ENCODE results near the gene NXPE2.

Gene NXPE2

GRCh38 chr11:114713756-114714155 is 35.4 kb downstream of the NXPE2 start:
- H3K36me3 Mint-ChIP-seq, result no peaks in the 10 kb centered on the region

DNA sequence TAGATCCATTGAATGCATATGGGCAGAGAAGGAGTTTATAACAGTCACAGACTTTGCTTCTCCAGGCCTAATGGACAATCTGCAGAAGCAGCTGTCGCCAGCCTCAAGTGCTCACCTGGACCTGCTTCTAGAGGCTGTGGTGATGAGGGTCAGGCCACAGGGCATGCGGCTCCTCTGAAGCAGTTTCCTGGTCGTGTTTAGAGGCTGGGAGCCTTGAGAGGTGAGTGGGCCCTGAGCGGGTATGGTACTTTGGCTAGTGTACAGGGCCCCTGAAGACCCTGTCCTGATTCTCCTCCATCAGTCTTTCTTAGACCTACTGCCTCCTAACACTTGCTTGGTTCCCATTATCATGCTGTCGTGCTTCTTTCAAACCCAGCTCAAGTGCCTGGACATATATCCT is 41.2 kb downstream of the NXPE2 start:
- H3K27ac Mint-ChIP-seq, result no peak overlapping the region
- H3K36me3 Mint-ChIP-seq, result no peaks in the 10 kb centered on the region
- H3K4me1 Mint-ChIP-seq, result no peaks in the 10 kb centered on the region
- H3K27me3 Mint-ChIP-seq, result peaks cover 10% of the 10 kb centered on the region
- no peaks in the 10 kb centered on the region for H3K9me3 Mint-ChIP-seq
- no peak overlapping the region for H3K4me3 Mint-ChIP-seq

More at GRCh38 chr11:114713756-114714155, 35.4 kb downstream of the NXPE2 start:
- Mint-ChIP-seq H3K4me3 (no peak overlapping the region), H3K27me3 (peaks cover 10% of the 10 kb centered on the region), H3K4me1 (no peaks in the 10 kb centered on the region), H3K27ac (no peak overlapping the region), H3K9me3 (peaks cover 5% of the 10 kb centered on the region)

- Mint-ChIP-seq H3K36me3 (no peaks in the 10 kb centered on the region), H3K4me3 (no peak overlapping the region), H3K4me1 (no peaks in the 10 kb centered on the region), H3K27me3 (peaks cover 8% of the 10 kb centered on the region), H3K9me3 (peaks cover 13% of the 10 kb centered on the region), H3K27ac (no peak overlapping the region)
Observed at GRCh38 chr11:114724916-114725524, 46.7 kb downstream of the NXPE2 start.

- Mint-ChIP-seq H3K4me3 (no peak overlapping the region), H3K27ac (no peak overlapping the region), H3K9me3 (peaks cover 13% of the 10 kb centered on the region), H3K4me1 (no peaks in the 10 kb centered on the region), H3K27me3 (peaks cover 8% of the 10 kb centered on the region), H3K36me3 (no peaks in the 10 kb centered on the region)
Observed at GRCh38 chr11:114725623-114726022, 47.3 kb downstream of the NXPE2 start.

DNA sequence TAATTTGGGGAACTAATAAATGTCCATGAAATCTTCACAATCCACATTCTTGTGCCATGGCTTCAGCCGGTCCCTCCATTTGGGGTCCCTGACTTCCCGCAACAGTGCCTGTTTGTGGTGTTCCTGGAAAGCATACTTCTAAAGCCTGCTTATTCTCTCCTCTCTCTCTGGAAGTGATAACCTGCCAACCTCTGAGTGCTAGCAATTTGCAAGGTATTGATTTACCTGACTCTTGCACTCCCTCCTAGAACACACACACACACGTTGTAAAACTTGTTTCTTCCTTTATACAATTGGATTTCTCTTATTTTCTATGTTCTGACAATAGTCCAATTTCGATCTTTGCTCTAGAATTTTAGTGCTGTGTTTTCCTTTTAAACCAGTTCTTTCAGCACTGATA is 58.5 kb downstream of the NXPE2 start:
- Mint-ChIP-seq H3K36me3 (no peaks in the 10 kb centered on the region), H3K9me3 (peaks cover 8% of the 10 kb centered on the region), H3K27me3 (peaks cover 9% of the 10 kb centered on the region), H3K4me1 (no peaks in the 10 kb centered on the region), H3K4me3 (no peak overlapping the region), H3K27ac (no peak overlapping the region)

DNA sequence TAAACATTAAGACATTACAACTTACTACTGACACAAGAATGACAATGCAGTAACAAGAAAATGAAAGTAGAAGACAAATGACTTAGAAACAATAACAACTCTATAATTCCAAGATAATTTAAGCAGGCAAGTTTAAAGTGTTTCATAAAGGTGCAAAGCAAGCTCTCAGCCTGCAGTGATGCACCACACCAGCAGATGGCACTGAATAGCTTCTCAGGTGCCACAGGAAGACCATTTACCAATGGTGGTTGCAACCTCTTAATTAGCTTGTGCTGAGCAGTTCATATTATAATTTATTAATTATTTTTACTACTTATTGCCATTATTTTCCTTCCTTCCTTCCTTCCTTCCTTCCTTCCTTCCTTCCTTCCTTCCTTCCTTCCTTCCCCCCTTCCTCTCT is 60.6 kb downstream of the NXPE2 start:
- H3K36me3 Mint-ChIP-seq, result no peaks in the 10 kb centered on the region
- peaks cover 8% of the 10 kb centered on the region for H3K9me3 Mint-ChIP-seq
- no peak overlapping the region for H3K4me3 Mint-ChIP-seq

GRCh38 chr11:114745150-114745671 is 66.9 kb downstream of the NXPE2 start:
- H3K4me3 Mint-ChIP-seq, result no peak overlapping the region
- peaks cover 8% of the 10 kb centered on the region for H3K9me3 Mint-ChIP-seq
- no peaks in the 10 kb centered on the region for H3K36me3 Mint-ChIP-seq
- no peak overlapping the region for H3K27ac Mint-ChIP-seq
- H3K27me3 Mint-ChIP-seq, result peaks cover 9% of the 10 kb centered on the region
- no peaks in the 10 kb centered on the region for H3K4me1 Mint-ChIP-seq

More for the DNA sequence above, 60.6 kb downstream of the NXPE2 start:
- H3K27ac Mint-ChIP-seq, result no peak overlapping the region
- H3K4me1 Mint-ChIP-seq, result no peaks in the 10 kb centered on the region
- H3K27me3 Mint-ChIP-seq, result peaks cover 6% of the 10 kb centered on the region

- Mint-ChIP-seq H3K4me1 (no peaks in the 10 kb centered on the region), H3K4me3 (no peak overlapping the region), H3K36me3 (no peaks in the 10 kb centered on the region), H3K9me3 (peaks cover 6% of the 10 kb centered on the region), H3K27ac (no peak overlapping the region), H3K27me3 (peaks cover 9% of the 10 kb centered on the region)
Observed at GRCh38 chr11:114746013-114746412, 67.7 kb downstream of the NXPE2 start.

Data from activated naive CD4-positive, alpha-beta T cell treated with anti-CD3 and anti-CD28 coated beads, Interleukin-2, amount 50 U/mL, for 24 hours (primary cell).